GM12873 (cell line): Measurements from ENCODE around the gene TREH.

Source experiments
- TF ChIP-seq, protein P1 (sequence below): IDR thresholded peaks from 2 replicates; pipeline ENCODE4 v1.5.1; 2012; ENCODE audit warnings: low read depth, mild to moderate bottlenecking, moderate library complexity, low read length, control low read depth; ENCODE audit not compliant: insufficient read depth; ENCODE audit errors: missing control alignments

The TREH gene

GRCh38 chr11:118632577-118633318, 46.7 kb downstream of the TREH start:
- TF ChIP-seq, protein P1, sequence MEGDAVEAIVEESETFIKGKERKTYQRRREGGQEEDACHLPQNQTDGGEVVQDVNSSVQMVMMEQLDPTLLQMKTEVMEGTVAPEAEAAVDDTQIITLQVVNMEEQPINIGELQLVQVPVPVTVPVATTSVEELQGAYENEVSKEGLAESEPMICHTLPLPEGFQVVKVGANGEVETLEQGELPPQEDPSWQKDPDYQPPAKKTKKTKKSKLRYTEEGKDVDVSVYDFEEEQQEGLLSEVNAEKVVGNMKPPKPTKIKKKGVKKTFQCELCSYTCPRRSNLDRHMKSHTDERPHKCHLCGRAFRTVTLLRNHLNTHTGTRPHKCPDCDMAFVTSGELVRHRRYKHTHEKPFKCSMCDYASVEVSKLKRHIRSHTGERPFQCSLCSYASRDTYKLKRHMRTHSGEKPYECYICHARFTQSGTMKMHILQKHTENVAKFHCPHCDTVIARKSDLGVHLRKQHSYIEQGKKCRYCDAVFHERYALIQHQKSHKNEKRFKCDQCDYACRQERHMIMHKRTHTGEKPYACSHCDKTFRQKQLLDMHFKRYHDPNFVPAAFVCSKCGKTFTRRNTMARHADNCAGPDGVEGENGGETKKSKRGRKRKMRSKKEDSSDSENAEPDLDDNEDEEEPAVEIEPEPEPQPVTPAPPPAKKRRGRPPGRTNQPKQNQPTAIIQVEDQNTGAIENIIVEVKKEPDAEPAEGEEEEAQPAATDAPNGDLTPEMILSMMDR, result no peak

GRCh38 chr11:118631142-118631909, 48.1 kb downstream of the TREH start:
- TF ChIP-seq, protein P1, result no peak

- TF ChIP-seq, protein P1, result no peak
Observed at GRCh38 chr11:118629761-118630661, 49.4 kb downstream of the TREH start.

GRCh38 chr11:118628861-118629549, 50.4 kb downstream of the TREH start:
- TF ChIP-seq, protein P1, result no peak

- TF ChIP-seq, protein P1, result no peak
Observed at GRCh38 chr11:118628432-118628831, 51.0 kb downstream of the TREH start.

DNA sequence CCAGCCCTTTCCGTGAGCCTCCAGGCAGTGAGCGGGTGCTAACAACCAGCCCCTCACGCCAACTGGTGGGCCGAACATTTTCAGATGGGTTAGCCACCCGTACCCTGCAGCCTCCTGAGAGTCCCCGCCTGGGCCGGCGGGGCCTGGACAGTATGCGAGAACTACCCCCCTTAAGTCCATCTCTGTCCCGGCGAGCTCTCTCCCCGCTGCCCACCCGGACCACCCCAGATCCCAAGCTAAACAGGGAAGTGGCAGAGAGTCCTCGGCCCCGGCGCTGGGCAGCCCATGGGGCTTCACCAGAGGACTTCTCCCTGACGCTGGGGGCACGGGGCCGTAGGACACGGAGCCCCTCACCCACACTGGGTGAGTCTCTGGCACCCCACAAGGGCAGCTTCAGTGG, 51.4 kb downstream of the TREH start:
- TF ChIP-seq, protein P1, result no peak
